Stimulated activated naive CD4-positive, alpha-beta T cell treated with Interleukin-2 at 50 U/mL for 16 hours (primary cell): ENCODE measurements around the gene ALOXE3.

ENCODE experiments used
- DNase-seq: peaks from one replicate; lab custom pipeline; 2025; lab: John Stamatoyannopoulos, UW

The ALOXE3 gene

DNA sequence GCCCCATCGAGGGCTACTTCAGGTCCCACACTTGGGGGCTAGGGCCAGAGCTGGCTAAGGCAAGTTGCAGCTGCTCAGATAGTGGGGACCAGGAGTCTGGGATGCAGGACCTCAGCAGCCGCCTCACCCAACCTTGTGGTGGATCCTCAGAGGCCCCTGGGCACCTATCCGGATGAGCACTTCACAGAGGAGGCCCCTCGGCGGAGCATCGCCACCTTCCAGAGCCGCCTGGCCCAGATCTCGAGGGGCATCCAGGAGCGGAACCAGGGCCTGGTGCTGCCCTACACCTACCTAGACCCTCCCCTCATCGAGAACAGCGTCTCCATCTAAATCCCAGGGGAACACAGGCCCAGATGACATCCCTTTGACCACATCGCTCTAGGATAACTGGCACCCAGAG is 70.1 kb downstream of the ALOXE3 start:
- no peak for DNase-seq

DNA sequence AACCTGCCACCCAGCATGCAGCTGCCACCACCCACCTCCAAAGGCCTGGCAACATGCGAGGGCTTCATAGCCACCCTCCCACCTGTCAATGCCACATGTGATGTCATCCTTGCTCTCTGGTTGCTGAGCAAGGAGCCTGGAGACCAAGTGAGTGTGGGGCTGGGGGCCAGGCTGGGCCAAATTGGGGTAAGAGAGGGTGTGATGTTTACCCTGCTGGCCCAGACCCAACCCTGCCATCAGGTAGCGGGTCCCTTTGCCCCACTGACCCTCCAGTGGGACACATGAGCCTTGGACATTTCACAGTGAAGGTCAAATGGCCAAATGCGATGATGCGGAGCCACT is 70.6 kb downstream of the ALOXE3 start:
- DNase-seq = no peak

DNA sequence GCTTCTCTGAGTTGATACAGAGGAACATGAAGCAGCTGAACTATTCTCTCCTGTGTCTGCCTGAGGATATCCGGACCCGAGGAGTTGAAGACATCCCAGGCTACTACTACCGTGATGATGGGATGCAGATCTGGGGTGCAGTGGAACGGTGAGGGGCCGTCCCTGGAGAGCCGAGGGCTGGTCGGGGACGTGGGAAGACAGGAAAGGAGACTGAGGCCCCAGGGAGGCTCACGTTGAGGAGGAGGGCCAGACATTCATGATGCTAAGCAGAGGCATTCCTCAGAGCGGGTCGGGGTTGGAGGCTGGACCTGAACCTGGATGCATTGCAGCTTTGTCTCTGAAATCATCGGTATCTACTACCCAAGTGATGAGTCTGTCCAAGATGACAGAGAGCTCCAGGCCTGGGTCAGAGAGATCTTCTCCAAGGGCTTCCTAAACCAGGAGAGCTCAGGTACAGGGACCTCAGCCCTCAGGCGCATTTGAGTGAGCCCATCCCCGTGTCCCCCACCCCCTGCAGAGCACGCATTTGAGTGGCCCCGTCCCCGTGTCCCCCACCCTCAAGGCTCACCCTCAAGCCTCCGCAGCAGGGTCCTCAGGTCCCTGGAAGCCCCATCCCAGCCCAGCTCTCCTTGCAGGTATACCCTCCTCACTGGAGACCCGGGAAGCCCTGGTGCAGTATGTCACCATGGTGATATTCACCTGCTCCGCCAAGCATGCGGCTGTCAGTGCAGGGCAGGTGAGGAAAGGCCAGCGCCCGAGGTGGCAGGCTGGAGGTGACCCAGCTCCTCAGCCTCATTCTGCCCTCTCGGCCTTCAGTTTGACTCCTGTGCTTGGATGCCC is 71.2 kb downstream of the ALOXE3 start:
- DNase-seq = no peak

DNA sequence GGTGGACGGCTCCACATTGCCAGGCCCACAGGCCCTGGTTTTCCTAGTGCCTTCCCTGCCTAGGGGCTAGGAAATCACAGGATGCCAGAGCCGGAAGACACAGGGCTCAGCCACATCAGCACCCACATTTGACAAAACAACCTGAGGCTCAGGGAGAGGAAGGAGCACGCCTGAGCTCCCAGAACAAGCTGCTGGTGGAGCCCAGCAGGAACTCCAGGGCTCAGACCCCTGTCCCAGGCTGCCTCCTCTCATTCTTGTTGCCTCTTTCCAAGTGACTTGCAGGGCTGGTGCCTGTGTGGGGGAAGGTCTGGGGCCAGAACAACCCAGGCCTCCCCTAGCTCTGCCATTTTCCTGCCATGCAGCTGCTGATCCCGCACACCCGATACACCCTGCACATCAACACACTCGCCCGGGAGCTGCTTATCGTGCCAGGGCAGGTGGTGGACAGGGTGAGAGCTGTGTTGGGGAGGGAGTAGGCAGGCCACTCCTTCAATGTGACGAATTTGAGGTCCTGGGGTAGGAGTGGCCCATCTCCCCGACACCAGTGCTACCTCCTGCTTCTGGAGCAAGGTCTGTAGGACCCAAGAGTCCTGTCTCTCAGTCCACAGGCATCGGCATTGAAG is 71.9 kb downstream of the ALOXE3 start:
- no peak for DNase-seq
